Measurements from ENCODE around the gene VCAM1. TPM values are rescaled to one million over a fixed set of nuclear protein-coding genes. Genes with fewer than 3 reads are reported as not detected.

Gene VCAM1
- total and polyA plus RNA-seq, 10 donors: 39.6 to 849 (median 362) TPM

- no peaks in the 10 kb centered on the region for H3K27me3 ChIP-seq (replicated peaks in 1 of 7)
- no peaks in the 10 kb centered on the region for H3K9me3 ChIP-seq
- intact Hi-C loops (cut with DNase I; ENCODE audit: low total_unique reads): no loop called here
- no peak for DNase-seq
- no peak overlapping the region for H3K4me3 ChIP-seq
- H3K36me3 ChIP-seq: no peaks in the 10 kb centered on the region
- WGBS, 5 donors: 69 to 85% (median 78%) methylated on average over 2 of the region's 2 CpGs
- TF ChIP-seq POLR2AphosphoS5 (IDR thresholded peaks at IDR 0.05) (no peak), POLR2A (IDR thresholded peaks at IDR 0.05) (no peak)
- TF ChIP-seq, protein P1, sequence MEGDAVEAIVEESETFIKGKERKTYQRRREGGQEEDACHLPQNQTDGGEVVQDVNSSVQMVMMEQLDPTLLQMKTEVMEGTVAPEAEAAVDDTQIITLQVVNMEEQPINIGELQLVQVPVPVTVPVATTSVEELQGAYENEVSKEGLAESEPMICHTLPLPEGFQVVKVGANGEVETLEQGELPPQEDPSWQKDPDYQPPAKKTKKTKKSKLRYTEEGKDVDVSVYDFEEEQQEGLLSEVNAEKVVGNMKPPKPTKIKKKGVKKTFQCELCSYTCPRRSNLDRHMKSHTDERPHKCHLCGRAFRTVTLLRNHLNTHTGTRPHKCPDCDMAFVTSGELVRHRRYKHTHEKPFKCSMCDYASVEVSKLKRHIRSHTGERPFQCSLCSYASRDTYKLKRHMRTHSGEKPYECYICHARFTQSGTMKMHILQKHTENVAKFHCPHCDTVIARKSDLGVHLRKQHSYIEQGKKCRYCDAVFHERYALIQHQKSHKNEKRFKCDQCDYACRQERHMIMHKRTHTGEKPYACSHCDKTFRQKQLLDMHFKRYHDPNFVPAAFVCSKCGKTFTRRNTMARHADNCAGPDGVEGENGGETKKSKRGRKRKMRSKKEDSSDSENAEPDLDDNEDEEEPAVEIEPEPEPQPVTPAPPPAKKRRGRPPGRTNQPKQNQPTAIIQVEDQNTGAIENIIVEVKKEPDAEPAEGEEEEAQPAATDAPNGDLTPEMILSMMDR (IDR thresholded peaks at IDR 0.05 in 8 of 11, conservative IDR thresholded peaks at IDR 0.05 in 3 of 11): no peak
- peaks cover 0 to 11% (median 0%) of the 10 kb centered on the region in 6 donors for H3K4me1 ChIP-seq
- H3K27ac ChIP-seq: no peak overlapping the region
Measured at GRCh38 chr1:100703716-100704115, 15.8 kb upstream of the VCAM1 start.

- Histone ChIP-seq H3K36me3 (no peaks in the 10 kb centered on the region), H3K4me1 (peaks cover 0 to 18% (median 0%) of the 10 kb centered on the region in 6 donors), H3K9me3 (no peaks in the 10 kb centered on the region), H3K27ac (no peak overlapping the region), H3K27me3 (replicated peaks in 1 of 7) (no peaks in the 10 kb centered on the region), H3K4me3 (no peak overlapping the region)
- no peak for TF ChIP-seq POLR2AphosphoS5 (IDR thresholded peaks at IDR 0.05)
- no peak for TF ChIP-seq POLR2A (IDR thresholded peaks at IDR 0.05)
- TF ChIP-seq, protein P1 (IDR thresholded peaks at IDR 0.05 in 8 of 11, conservative IDR thresholded peaks at IDR 0.05 in 3 of 11): no peak
- no peak for DNase-seq
- intact Hi-C loops (cut with DNase I; ENCODE audit: low total_unique reads): no loop called here
- 85 to 97% (median 89%) methylated on average over 3 of the region's 3 CpGs for WGBS, 5 donors
Measured at GRCh38 chr1:100704473-100704872, 15.1 kb upstream of the VCAM1 start.

GRCh38 chr1:100706296-100706695 lies 13.2 kb upstream of the VCAM1 start:
- Histone ChIP-seq H3K4me3 (no peak overlapping the region), H3K27me3 (replicated peaks in 1 of 7) (no peaks in the 10 kb centered on the region), H3K27ac (no peak overlapping the region), H3K4me1 (peaks cover 0 to 18% (median 0%) of the 10 kb centered on the region in 6 donors), H3K36me3 (no peaks in the 10 kb centered on the region), H3K9me3 (no peaks in the 10 kb centered on the region)
- intact Hi-C loops (cut with DNase I; ENCODE audit: low total_unique reads): no loop called here
- no peak for TF ChIP-seq POLR2AphosphoS5 (IDR thresholded peaks at IDR 0.05)
- TF ChIP-seq, protein P1 (IDR thresholded peaks at IDR 0.05 in 8 of 11, conservative IDR thresholded peaks at IDR 0.05 in 3 of 11): no peak
- no peak for TF ChIP-seq POLR2A (IDR thresholded peaks at IDR 0.05)
- no peak for DNase-seq
- 88 to 100% (median 93%) methylated on average over 1 of the region's 1 CpG for WGBS, 5 donors

DNA sequence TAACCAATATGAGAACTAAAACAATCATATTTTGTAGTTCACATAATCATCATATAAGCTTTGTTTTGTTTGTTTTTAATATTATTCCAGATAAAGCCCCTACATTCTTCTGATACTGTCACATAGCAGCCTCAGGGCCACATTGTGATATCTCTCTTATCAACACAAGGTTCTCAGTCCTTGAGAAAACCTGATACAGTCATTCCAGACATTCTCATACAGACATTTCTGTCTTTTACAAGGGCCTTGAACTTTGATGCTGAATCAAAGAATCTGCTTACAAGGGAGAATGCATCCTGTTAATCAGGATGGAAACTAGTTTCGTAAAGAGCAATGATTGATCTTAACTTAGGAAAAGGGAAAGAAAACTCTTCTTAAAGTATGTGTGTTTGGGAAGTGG lies 12.7 kb upstream of the VCAM1 start:
- 64 to 87% (median 81%) methylated on average over 1 of the region's 1 CpG for WGBS, 5 donors
- no peak for TF ChIP-seq POLR2A (IDR thresholded peaks at IDR 0.05)
- no peak for TF ChIP-seq POLR2AphosphoS5 (IDR thresholded peaks at IDR 0.05)
- TF ChIP-seq, protein P1 (IDR thresholded peaks at IDR 0.05 in 8 of 11, conservative IDR thresholded peaks at IDR 0.05 in 3 of 11): no peak
- peak overlapping the region in 4 of 8 donors; percentile 3 to 32 (median 24) for H3K27ac ChIP-seq
- H3K4me1 ChIP-seq: peaks cover 0 to 18% (median 0%) of the 10 kb centered on the region in 6 donors
- DNase-seq: no peak
- no peaks in the 10 kb centered on the region for H3K9me3 ChIP-seq
- intact Hi-C loops (cut with DNase I; ENCODE audit: low total_unique reads): no loop called here
- no peaks in the 10 kb centered on the region for H3K36me3 ChIP-seq
- no peak overlapping the region for H3K4me3 ChIP-seq
- no peaks in the 10 kb centered on the region for H3K27me3 ChIP-seq (replicated peaks in 1 of 7)

All from spleen (tissue), 11 donors.